Panc1 (cell line): ENCODE measurements around the gene ALOX15B. TPM values are rescaled to one million over a fixed set of nuclear protein-coding genes. Genes with fewer than 3 reads are reported as not detected.

Experiments used
- ATAC-seq: fragments of 200-7000 bp; cut with Tn5 transposase; 2 replicates; pipeline ENCODE4 v1.9.1; 2020; ENCODE audit warnings: mild to moderate bottlenecking, moderate library complexity
- BruUV-seq: library from RNA; stranded (reverse); fragments of 400-500 nt; replicated peaks from 2 replicates; lab custom pipeline; 2021; lab: Mats Ljungman, UMichigan
- CTCF ChIA-PET: fragments of 300-600 bp; sonication (Branson Sonifier 250); formaldehyde crosslinking; loops from one replicate; lab custom pipeline; 2022; ENCODE audit warnings: antibody characterized with exemption; lab: Charles Lee
- POLR2A ChIA-PET: fragments of 300-600 bp; sonication (Branson Sonifier 250); formaldehyde crosslinking; loops from one replicate; lab custom pipeline; 2022; ENCODE audit warnings: antibody characterized with exemption; lab: Charles Lee
- DNase-seq: peaks from one replicate; pipeline ENCODE4 v3.0.0-alpha.2; 2010; ENCODE audit warnings: low read depth, low spot score
- H3K27ac ChIP-seq: 2 replicates; pipeline ENCODE4 v1.5.1; 2011; ENCODE audit warnings: mild to moderate bottlenecking, low read length, inconsistent platforms
- H3K27me3 ChIP-seq: fragments of 200-500 bp; sonication (Bioruptor generic); 2 replicates; pipeline ENCODE4 v1.6.0; 2014; ENCODE audit warnings: low read length, inconsistent platforms; ENCODE audit not compliant: control insufficient read depth, insufficient read depth
- H3K36me3 ChIP-seq: fragments of 200-500 bp; sonication (Bioruptor generic); 2 replicates; pipeline ENCODE4 v1.5.1; 2014; ENCODE audit warnings: inconsistent platforms, mild to moderate bottlenecking, low read length, moderate library complexity; ENCODE audit not compliant: control insufficient read depth, insufficient read depth
- H3K4me1 ChIP-seq: 2 replicates; pipeline ENCODE4 v1.5.1; 2011; ENCODE audit warnings: inconsistent platforms, mild to moderate bottlenecking, low read length, moderate library complexity; ENCODE audit not compliant: control insufficient read depth, insufficient read depth
- H3K4me3 ChIP-seq, 2 experiments: 2 replicates each; pipeline ENCODE4 v1.5.1; 2011 to 2012; ENCODE audit warnings: low read depth in 2 of 2, low read length in 2 of 2, mild to moderate bottlenecking in 2 of 2, inconsistent platforms in 1 of 2, moderate library complexity in 1 of 2
- H3K9me3 ChIP-seq: fragments of 200-500 bp; sonication (Bioruptor generic); 2 replicates; pipeline ENCODE4 v1.5.1; 2014; ENCODE audit warnings: low read depth, mild to moderate bottlenecking, inconsistent platforms, low read length, moderate library complexity; ENCODE audit not compliant: control insufficient read depth, insufficient read depth
- POLR2AphosphoS5 ChIP-seq: IDR thresholded peaks from 2 replicates; pipeline ENCODE4 v1.6.1; 2012; ENCODE audit warnings: mild to moderate bottlenecking, low read depth, low read length, moderate library complexity
- SIN3A ChIP-seq: IDR thresholded peaks from 2 replicates; pipeline ENCODE4 v1.6.1; 2012; ENCODE audit warnings: low read depth, mild to moderate bottlenecking, low read length, moderate library complexity, borderline replicate concordance; ENCODE audit not compliant: insufficient read depth
- TCF7L2 ChIP-seq: IDR thresholded peaks from 2 replicates; pipeline ENCODE4 v1.6.1; 2011; ENCODE audit warnings: mild to moderate bottlenecking, low read depth, low read length, inconsistent platforms
- in situ Hi-C: cut with HindIII; loops from 2 replicates; pipeline ENCODE4 v1.10.0; 2016; ENCODE audit warnings: low sequenced_read_pairs, low pct_unique_long_range_greater_than_20kb
- intact Hi-C: fragments of 100-400 bp; cut with micrococcal nuclease; formaldehyde crosslinking; loops from one replicate; pipeline ENCODE4 v1.10.0; 2022; ENCODE audit not compliant: unreplicated experiment
- total RNA-seq: library from RNA; stranded (reverse); gene quantifications from one replicate; pipeline ENCODE4 v1.2.1, GENCODE V29; 2021; ENCODE audit not compliant: unreplicated experiment
- TF ChIP-seq, protein P1 (sequence below): fragments of 450-650 bp; IDR thresholded peaks from 2 replicates; pipeline ENCODE4 v1.5.1; 2017; ENCODE audit warnings: mild to moderate bottlenecking
- TF ChIP-seq, protein P2 (sequence below), 2 experiments: IDR thresholded peaks; 2 replicates each; pipeline ENCODE4 v1.6.1; 2011 to 2012; ENCODE audit warnings: low read depth in 2 of 2, control low read depth in 1 of 2, low read length in 1 of 2, mild to moderate bottlenecking in 1 of 2, moderate library complexity in 1 of 2; ENCODE audit not compliant: insufficient read depth in 1 of 2

ALOX15B gene
- total RNA-seq, 1 experiment from 2014 or later: not detected

DNA sequence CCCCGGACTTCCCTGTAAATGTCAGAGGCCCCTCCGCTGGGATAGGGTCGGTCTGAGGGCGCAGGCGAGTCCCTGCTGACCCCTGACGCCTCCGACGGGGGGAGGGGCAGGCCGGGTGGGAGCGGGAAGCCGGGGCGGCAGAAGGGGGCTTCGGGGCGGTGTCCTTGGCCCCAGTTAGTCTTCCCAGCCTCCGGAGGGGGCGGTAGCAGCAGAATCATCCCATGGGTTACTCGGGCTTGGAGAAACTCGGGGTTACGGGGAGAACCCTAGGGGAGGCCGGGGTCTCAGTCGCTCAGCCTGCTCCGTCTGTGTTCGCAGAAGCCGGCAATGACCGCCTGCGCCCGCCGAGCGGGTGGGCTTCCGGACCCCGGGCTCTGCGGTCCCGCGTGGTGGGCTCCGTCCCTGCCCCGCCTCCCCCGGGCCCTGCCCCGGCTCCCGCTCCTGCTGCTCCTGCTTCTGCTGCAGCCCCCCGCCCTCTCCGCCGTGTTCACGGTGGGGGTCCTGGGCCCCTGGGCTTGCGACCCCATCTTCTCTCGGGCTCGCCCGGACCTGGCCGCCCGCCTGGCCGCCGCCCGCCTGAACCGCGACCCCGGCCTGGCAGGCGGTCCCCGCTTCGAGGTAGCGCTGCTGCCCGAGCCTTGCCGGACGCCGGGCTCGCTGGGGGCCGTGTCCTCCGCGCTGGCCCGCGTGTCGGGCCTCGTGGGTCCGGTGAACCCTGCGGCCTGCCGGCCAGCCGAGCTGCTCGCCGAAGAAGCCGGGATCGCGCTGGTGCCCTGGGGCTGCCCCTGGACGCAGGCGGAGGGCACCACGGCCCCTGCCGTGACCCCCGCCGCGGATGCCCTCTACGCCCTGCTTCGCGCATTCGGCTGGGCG, 35.9 kb upstream of the ALOX15B start:
- intact Hi-C loops: no loop called here
- Histone ChIP-seq H3K4me1 (no peaks in the 10 kb centered on the region), H3K27me3 (peaks cover 6% of the 10 kb centered on the region; the same call in 1 of the 2 replicates), H3K4me3 (no peak overlapping the region), H3K36me3 (no peaks in the 10 kb centered on the region), H3K9me3 (no peaks in the 10 kb centered on the region), H3K27ac (no peak overlapping the region)
- ATAC-seq (no peak), DNase-seq (no peak)
- TF ChIP-seq TCF7L2 (no peak), SIN3A (no peak), POLR2AphosphoS5 (no peak)
- TF ChIP-seq, protein P1, sequence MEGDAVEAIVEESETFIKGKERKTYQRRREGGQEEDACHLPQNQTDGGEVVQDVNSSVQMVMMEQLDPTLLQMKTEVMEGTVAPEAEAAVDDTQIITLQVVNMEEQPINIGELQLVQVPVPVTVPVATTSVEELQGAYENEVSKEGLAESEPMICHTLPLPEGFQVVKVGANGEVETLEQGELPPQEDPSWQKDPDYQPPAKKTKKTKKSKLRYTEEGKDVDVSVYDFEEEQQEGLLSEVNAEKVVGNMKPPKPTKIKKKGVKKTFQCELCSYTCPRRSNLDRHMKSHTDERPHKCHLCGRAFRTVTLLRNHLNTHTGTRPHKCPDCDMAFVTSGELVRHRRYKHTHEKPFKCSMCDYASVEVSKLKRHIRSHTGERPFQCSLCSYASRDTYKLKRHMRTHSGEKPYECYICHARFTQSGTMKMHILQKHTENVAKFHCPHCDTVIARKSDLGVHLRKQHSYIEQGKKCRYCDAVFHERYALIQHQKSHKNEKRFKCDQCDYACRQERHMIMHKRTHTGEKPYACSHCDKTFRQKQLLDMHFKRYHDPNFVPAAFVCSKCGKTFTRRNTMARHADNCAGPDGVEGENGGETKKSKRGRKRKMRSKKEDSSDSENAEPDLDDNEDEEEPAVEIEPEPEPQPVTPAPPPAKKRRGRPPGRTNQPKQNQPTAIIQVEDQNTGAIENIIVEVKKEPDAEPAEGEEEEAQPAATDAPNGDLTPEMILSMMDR: no peak
- TF ChIP-seq, protein P2, sequence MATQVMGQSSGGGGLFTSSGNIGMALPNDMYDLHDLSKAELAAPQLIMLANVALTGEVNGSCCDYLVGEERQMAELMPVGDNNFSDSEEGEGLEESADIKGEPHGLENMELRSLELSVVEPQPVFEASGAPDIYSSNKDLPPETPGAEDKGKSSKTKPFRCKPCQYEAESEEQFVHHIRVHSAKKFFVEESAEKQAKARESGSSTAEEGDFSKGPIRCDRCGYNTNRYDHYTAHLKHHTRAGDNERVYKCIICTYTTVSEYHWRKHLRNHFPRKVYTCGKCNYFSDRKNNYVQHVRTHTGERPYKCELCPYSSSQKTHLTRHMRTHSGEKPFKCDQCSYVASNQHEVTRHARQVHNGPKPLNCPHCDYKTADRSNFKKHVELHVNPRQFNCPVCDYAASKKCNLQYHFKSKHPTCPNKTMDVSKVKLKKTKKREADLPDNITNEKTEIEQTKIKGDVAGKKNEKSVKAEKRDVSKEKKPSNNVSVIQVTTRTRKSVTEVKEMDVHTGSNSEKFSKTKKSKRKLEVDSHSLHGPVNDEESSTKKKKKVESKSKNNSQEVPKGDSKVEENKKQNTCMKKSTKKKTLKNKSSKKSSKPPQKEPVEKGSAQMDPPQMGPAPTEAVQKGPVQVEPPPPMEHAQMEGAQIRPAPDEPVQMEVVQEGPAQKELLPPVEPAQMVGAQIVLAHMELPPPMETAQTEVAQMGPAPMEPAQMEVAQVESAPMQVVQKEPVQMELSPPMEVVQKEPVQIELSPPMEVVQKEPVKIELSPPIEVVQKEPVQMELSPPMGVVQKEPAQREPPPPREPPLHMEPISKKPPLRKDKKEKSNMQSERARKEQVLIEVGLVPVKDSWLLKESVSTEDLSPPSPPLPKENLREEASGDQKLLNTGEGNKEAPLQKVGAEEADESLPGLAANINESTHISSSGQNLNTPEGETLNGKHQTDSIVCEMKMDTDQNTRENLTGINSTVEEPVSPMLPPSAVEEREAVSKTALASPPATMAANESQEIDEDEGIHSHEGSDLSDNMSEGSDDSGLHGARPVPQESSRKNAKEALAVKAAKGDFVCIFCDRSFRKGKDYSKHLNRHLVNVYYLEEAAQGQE (IDR thresholded peaks at IDR 0.05; ENCODE audit: insufficient read depth in 1 of 2, low read depth in 2 of 2, low read length in 1 of 2): no peak
- POLR2A ChIA-PET: interaction anchor here (0.6 kb wide), 1 partner anchor 38 kb away, joined by 4 read pairs; no protein-coding TSS in a partner anchor
- in situ Hi-C loops: no loop called here
- CTCF ChIA-PET: interaction anchor here (0.6 kb wide), 1 partner anchor 20 kb away, joined by 3 read pairs; no protein-coding TSS in a partner anchor
- no TSS peak for BruUV-seq

DNA sequence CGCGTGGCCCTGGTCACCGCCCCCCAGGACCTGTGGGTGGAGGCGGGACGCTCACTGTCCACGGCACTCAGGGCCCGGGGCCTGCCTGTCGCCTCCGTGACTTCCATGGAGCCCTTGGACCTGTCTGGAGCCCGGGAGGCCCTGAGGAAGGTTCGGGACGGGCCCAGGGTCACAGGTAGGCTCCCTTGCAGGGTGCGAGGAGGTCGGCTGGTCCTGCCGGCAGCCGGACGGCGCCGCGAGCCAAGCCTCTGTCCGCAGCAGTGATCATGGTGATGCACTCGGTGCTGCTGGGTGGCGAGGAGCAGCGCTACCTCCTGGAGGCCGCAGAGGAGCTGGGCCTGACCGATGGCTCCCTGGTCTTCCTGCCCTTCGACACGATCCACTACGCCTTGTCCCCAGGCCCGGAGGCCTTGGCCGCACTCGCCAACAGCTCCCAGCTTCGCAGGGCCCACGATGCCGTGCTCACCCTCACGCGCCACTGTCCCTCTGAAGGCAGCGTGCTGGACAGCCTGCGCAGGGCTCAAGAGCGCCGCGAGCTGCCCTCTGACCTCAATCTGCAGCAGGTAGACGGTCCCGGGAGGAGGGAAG, 35.2 kb upstream of the ALOX15B start:
- in situ Hi-C loops: no loop called here
- peaks cover 6% of the 10 kb centered on the region; the same call in 1 of the 2 replicates for H3K27me3 ChIP-seq

More for the DNA sequence above, 35.2 kb upstream of the ALOX15B start:
- CTCF ChIA-PET: interaction anchor here (1.3 kb wide), 1 partner anchor 13 kb away, joined by 3 read pairs; no protein-coding TSS in a partner anchor
- intact Hi-C loops: no loop called here
- POLR2A ChIA-PET: interaction anchor here (0.6 kb wide), 1 partner anchor 37 kb away, joined by 4 read pairs; no protein-coding TSS in a partner anchor
- Histone ChIP-seq H3K36me3 (no peaks in the 10 kb centered on the region), H3K4me1 (no peaks in the 10 kb centered on the region), H3K9me3 (no peaks in the 10 kb centered on the region), H3K27ac (no peak overlapping the region), H3K4me3 (no peak overlapping the region)
- TF ChIP-seq POLR2AphosphoS5 (no peak), TCF7L2 (no peak)
- ATAC-seq (no peak), DNase-seq (no peak)
- BruUV-seq: no TSS peak
